ENCODE results near the gene EXPH5.

The EXPH5 gene

DNA sequence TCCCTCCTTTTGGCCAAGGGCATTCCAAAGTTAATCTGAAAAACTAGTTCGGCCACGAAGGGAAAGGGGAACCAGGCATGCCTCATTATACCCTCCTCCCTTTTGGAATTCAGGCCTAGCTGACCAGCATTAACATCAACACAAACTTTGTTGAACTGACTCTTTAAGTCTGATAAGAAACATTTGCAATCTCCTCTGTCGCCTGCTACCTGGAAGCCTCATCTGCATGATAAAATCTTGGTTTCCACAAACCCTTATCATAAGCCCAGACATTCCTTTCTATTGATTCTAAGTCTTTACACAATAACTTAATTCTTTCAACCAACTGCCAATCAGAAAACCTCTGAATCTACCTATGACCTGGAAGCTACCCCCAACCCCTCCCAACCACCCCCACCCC, 106.7 kb downstream of the EXPH5 start:
- no peak overlapping the region for H3K14ac ChIP-seq (ENCODE audit: low read length in 2 of 2)
- H4K91ac ChIP-seq (ENCODE audit: low read length): no peak overlapping the region
- peaks cover 12% of the 10 kb centered on the region for H3K79me1 ChIP-seq (replicated peaks; ENCODE audit: low read length, poor library complexity, severe bottlenecking)
- H3K4me2 ChIP-seq (ENCODE audit: low read length, poor library complexity, severe bottlenecking): no peak overlapping the region
- H3K18ac ChIP-seq (ENCODE audit: low read depth in 1 of 2, low read length in 2 of 2): no peak overlapping the region
- H3K36me3 ChIP-seq (ENCODE audit: control insufficient read depth in 1 of 2, insufficient read depth in 2 of 2, low read depth in 1 of 2, low read length in 2 of 2): peaks cover 26 to 67% of the 10 kb centered on the region in 2 experiments
- H3K27me3 ChIP-seq (ENCODE audit: control insufficient read depth in 1 of 2, insufficient read depth in 1 of 2, low read length in 2 of 2): no peaks in the 10 kb centered on the region
- H2AK5ac ChIP-seq (ENCODE audit: low read length, severe bottlenecking): no peak overlapping the region
- no peak overlapping the region for H2BK5ac ChIP-seq (ENCODE audit: low read depth, low read length, poor library complexity, severe bottlenecking)
- no peak overlapping the region for H2BK15ac ChIP-seq (ENCODE audit: low read depth, poor library complexity, severe bottlenecking)
- no peak for DNase-seq
- H3K4me3 ChIP-seq (ENCODE audit: insufficient read depth in 1 of 2, low read depth in 1 of 2, low read length in 2 of 2): no peak overlapping the region
- no peak overlapping the region for H3K23ac ChIP-seq (ENCODE audit: low read length in 2 of 2)
- H2BK120ac ChIP-seq (ENCODE audit: low read depth, low read length): no peak overlapping the region
- WGBS: 97% methylated on average over 3 of the region's 3 CpGs
- H3K4me1 ChIP-seq (ENCODE audit: control insufficient read depth, insufficient read depth, low read depth, low read length): peaks cover 2% of the 10 kb centered on the region
- H3K27ac ChIP-seq (ENCODE audit: low read length, poor library complexity, severe bottlenecking): no peak overlapping the region
- H2AFZ ChIP-seq (ENCODE audit: low read depth, low read length): no peak overlapping the region
- H3K4ac ChIP-seq (ENCODE audit: low read depth in 1 of 2, low read length in 2 of 2): no peak overlapping the region
- no peak overlapping the region for H4K8ac ChIP-seq (ENCODE audit: low read length)
- H3K9ac ChIP-seq (ENCODE audit: low read length): no peak overlapping the region
- no peak overlapping the region for H2BK12ac ChIP-seq (ENCODE audit: low read length in 2 of 2)
- H3K9me3 ChIP-seq (ENCODE audit: control insufficient read depth, low read length): no peaks in the 10 kb centered on the region

DNA sequence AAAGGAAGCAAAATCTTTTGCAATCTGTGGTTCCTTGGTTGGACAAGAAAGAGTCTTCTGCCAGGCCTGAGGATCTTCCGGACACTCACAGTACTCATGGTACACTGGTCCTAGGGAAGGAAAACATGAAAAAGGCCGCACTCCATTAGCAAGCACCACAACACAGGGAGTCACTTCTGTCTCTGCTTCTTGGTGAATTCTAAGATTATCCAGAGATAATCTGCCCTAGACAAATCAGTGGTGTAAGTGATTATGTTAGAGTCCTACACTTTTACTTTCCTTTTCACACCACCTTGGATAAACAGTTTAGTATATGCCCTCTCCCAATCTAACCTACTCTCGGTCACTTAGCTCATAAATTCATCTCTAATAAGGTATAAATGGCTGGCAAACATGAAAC, 107.2 kb downstream of the EXPH5 start:
- no peak for DNase-seq
- Histone ChIP-seq H2AK5ac (ENCODE audit: low read length, severe bottlenecking) (no peak overlapping the region), H4K8ac (ENCODE audit: low read length) (no peak overlapping the region), H3K36me3 (ENCODE audit: control insufficient read depth in 1 of 2, insufficient read depth in 2 of 2, low read depth in 1 of 2, low read length in 2 of 2) (peaks cover 26 to 72% of the 10 kb centered on the region in 2 experiments), H3K4me1 (ENCODE audit: control insufficient read depth, insufficient read depth, low read depth, low read length) (peaks cover under 1% of the 10 kb centered on the region), H3K9me3 (ENCODE audit: control insufficient read depth, low read length) (no peaks in the 10 kb centered on the region), H2BK12ac (ENCODE audit: low read length in 2 of 2) (no peak overlapping the region), H3K79me1 (replicated peaks; ENCODE audit: low read length, poor library complexity, severe bottlenecking) (peaks cover 10% of the 10 kb centered on the region), H2BK120ac (ENCODE audit: low read depth, low read length) (no peak overlapping the region), H3K4ac (ENCODE audit: low read depth in 1 of 2, low read length in 2 of 2) (no peak overlapping the region), H3K23ac (ENCODE audit: low read length in 2 of 2) (no peak overlapping the region), H3K4me2 (ENCODE audit: low read length, poor library complexity, severe bottlenecking) (no peak overlapping the region), H2AFZ (ENCODE audit: low read depth, low read length) (no peak overlapping the region), H3K27me3 (ENCODE audit: control insufficient read depth in 1 of 2, insufficient read depth in 1 of 2, low read length in 2 of 2) (no peaks in the 10 kb centered on the region), H2BK5ac (ENCODE audit: low read depth, low read length, poor library complexity, severe bottlenecking) (no peak overlapping the region), H3K18ac (ENCODE audit: low read depth in 1 of 2, low read length in 2 of 2) (no peak overlapping the region), H3K27ac (ENCODE audit: low read length, poor library complexity, severe bottlenecking) (no peak overlapping the region), H4K91ac (ENCODE audit: low read length) (no peak overlapping the region), H3K9ac (ENCODE audit: low read length) (no peak overlapping the region), H2BK15ac (ENCODE audit: low read depth, poor library complexity, severe bottlenecking) (no peak overlapping the region), H3K4me3 (ENCODE audit: insufficient read depth in 1 of 2, low read depth in 1 of 2, low read length in 2 of 2) (no peak overlapping the region), H3K14ac (ENCODE audit: low read length in 2 of 2) (no peak overlapping the region)
- WGBS: 100% methylated on average over 2 of the region's 3 CpGs

DNA sequence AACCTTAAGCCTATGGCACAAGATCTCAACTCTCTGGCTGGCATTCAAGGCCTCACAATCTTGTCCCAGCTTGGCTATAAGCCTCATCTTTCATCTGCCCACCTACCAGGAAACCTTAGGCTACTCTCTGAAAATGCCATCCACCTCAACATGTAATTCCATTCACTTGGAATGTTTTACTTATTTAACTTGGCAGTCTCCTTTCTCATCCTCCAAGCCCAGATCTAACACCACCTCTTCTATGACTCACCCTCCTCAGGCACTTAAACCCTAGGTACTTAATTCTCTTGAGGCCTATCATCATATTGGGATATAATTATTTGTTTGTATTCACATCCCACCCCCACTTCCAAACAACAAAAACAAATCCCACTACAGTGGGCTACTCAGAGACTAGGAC, 110.4 kb downstream of the EXPH5 start:
- no peak overlapping the region for H4K8ac ChIP-seq (ENCODE audit: low read length)
- H3K4me2 ChIP-seq (ENCODE audit: low read length, poor library complexity, severe bottlenecking): no peak overlapping the region
- H2AK5ac ChIP-seq (ENCODE audit: low read length, severe bottlenecking): no peak overlapping the region
- H2AFZ ChIP-seq (ENCODE audit: low read depth, low read length): no peak overlapping the region
- H3K79me1 ChIP-seq (replicated peaks; ENCODE audit: low read length, poor library complexity, severe bottlenecking): peaks cover 4% of the 10 kb centered on the region
- H3K14ac ChIP-seq (ENCODE audit: low read length in 2 of 2): no peak overlapping the region
- H3K23ac ChIP-seq (ENCODE audit: low read length in 2 of 2): no peak overlapping the region
- peaks cover 18 to 77% of the 10 kb centered on the region in 2 experiments for H3K36me3 ChIP-seq (ENCODE audit: control insufficient read depth in 1 of 2, insufficient read depth in 2 of 2, low read depth in 1 of 2, low read length in 2 of 2)
- H3K9ac ChIP-seq (ENCODE audit: low read length): no peak overlapping the region
- H4K91ac ChIP-seq (ENCODE audit: low read length): no peak overlapping the region
- H2BK5ac ChIP-seq (ENCODE audit: low read depth, low read length, poor library complexity, severe bottlenecking): no peak overlapping the region
- no peak for DNase-seq
- no peaks in the 10 kb centered on the region for H3K4me1 ChIP-seq (ENCODE audit: control insufficient read depth, insufficient read depth, low read depth, low read length)
- H2BK12ac ChIP-seq (ENCODE audit: low read length in 2 of 2): no peak overlapping the region
- no peak overlapping the region for H3K4ac ChIP-seq (ENCODE audit: low read depth in 1 of 2, low read length in 2 of 2)
- no peaks in the 10 kb centered on the region for H3K9me3 ChIP-seq (ENCODE audit: control insufficient read depth, low read length)
- H3K27me3 ChIP-seq (ENCODE audit: control insufficient read depth in 1 of 2, insufficient read depth in 1 of 2, low read length in 2 of 2): no peaks in the 10 kb centered on the region
- no peak overlapping the region for H2BK15ac ChIP-seq (ENCODE audit: low read depth, poor library complexity, severe bottlenecking)
- no peak overlapping the region for H3K4me3 ChIP-seq (ENCODE audit: insufficient read depth in 1 of 2, low read depth in 1 of 2, low read length in 2 of 2)
- no peak overlapping the region for H3K18ac ChIP-seq (ENCODE audit: low read depth in 1 of 2, low read length in 2 of 2)
- no peak overlapping the region for H2BK120ac ChIP-seq (ENCODE audit: low read depth, low read length)
- H3K27ac ChIP-seq (ENCODE audit: low read length, poor library complexity, severe bottlenecking): no peak overlapping the region

DNA sequence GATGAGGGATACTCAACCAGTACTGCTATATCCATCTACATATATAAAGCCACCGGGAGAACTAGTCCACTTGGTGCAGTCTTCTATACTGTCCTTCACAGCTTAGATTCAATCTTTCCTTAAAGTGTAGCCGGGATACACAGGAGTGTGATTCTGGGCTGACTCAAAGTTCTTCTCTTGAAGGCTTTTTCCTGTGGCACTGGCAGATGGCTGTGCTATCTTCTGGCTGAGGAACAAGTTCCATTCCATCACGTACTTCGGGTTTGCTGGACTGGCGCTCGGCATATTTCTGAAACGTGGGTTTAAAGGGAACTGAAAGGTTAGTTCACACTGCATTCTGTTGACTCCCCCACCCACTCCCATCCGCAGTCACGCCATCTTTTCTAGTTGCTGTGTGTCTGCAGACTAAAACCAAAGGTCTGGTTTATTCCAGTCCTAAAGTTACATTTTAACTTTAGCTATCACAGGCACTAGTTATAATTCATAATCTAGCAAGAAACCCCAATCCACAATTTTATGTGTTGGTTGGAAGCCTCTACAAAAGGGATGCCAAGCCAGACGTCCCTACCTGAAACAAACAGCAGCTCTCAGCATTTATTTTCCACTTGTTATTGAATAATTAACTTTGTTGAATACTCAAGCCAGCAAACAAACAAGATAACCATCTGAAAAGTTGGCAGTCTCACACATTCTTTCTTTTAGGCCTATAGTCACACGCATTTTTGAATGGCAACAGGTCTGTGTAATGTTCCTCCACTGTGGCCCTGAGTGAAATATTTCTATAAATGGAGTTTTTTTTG, 118.7 kb downstream of the EXPH5 start:
- no peaks in the 10 kb centered on the region for H3K27me3 ChIP-seq (ENCODE audit: control insufficient read depth in 1 of 2, insufficient read depth in 1 of 2, low read length in 2 of 2)
- H4K91ac ChIP-seq (ENCODE audit: low read length): no peak overlapping the region
- 96% methylated on average over 11 of the region's 11 CpGs for WGBS
- H3K79me1 ChIP-seq (replicated peaks; ENCODE audit: low read length, poor library complexity, severe bottlenecking): peaks cover 2% of the 10 kb centered on the region
- no peak overlapping the region for H3K4ac ChIP-seq (ENCODE audit: low read depth in 1 of 2, low read length in 2 of 2)
- H2AFZ ChIP-seq (ENCODE audit: low read depth, low read length): no peak overlapping the region
- no peaks in the 10 kb centered on the region for H3K4me1 ChIP-seq (ENCODE audit: control insufficient read depth, insufficient read depth, low read depth, low read length)
- no peak overlapping the region for H3K14ac ChIP-seq (ENCODE audit: low read length in 2 of 2)
- peaks cover 16 to 61% of the 10 kb centered on the region in 2 experiments for H3K36me3 ChIP-seq (ENCODE audit: control insufficient read depth in 1 of 2, insufficient read depth in 2 of 2, low read depth in 1 of 2, low read length in 2 of 2)
- no peak overlapping the region for H3K23ac ChIP-seq (ENCODE audit: low read length in 2 of 2)
- H3K27ac ChIP-seq (ENCODE audit: low read length, poor library complexity, severe bottlenecking): no peak overlapping the region
- H3K4me2 ChIP-seq (ENCODE audit: low read length, poor library complexity, severe bottlenecking): peak overlapping the region; percentile 19
- H2BK12ac ChIP-seq (ENCODE audit: low read length in 2 of 2): no peak overlapping the region
- no peak overlapping the region for H3K4me3 ChIP-seq (ENCODE audit: insufficient read depth in 1 of 2, low read depth in 1 of 2, low read length in 2 of 2)
- H2AK5ac ChIP-seq (ENCODE audit: low read length, severe bottlenecking): no peak overlapping the region
- no peak overlapping the region for H3K9ac ChIP-seq (ENCODE audit: low read length)
- DNase-seq: no peak
- H3K9me3 ChIP-seq (ENCODE audit: control insufficient read depth, low read length): no peaks in the 10 kb centered on the region
- H2BK15ac ChIP-seq (ENCODE audit: low read depth, poor library complexity, severe bottlenecking): no peak overlapping the region
- H2BK120ac ChIP-seq (ENCODE audit: low read depth, low read length): no peak overlapping the region
- H4K8ac ChIP-seq (ENCODE audit: low read length): no peak overlapping the region
- no peak overlapping the region for H2BK5ac ChIP-seq (ENCODE audit: low read depth, low read length, poor library complexity, severe bottlenecking)
- H3K18ac ChIP-seq (ENCODE audit: low read depth in 1 of 2, low read length in 2 of 2): no peak overlapping the region

All from mesenchymal stem cell (in vitro differentiated cells and primary cell).